Fibroblast of gingiva (primary cell): ENCODE results near the gene EPO.
A peak's percentile ranks its signal among the peaks of the same experiment; 100 is the strongest.

Experiments used
- DNase-seq: peaks from one replicate; pipeline ENCODE4 v3.0.0-alpha.2; 2011; ENCODE audit warnings: low read depth

Gene EPO

DNA sequence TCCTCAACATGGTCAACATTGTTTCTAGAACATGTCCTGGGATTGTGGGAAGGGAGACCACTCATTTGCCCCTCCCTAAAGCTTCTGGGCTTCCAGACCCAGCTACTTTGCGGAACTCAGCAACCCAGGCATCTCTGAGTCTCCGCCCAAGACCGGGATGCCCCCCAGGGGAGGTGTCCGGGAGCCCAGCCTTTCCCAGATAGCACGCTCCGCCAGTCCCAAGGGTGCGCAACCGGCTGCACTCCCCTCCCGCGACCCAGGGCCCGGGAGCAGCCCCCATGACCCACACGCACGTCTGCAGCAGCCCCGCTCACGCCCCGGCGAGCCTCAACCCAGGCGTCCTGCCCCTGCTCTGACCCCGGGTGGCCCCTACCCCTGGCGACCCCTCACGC, at the start of gene EPO:
Gene EPO (plus strand): TSS at position 190 of the 392 bp plus-strand sequence. CDS start 513 bp downstream, outside the sequence.
- DNase-seq: no peak

- no peak for DNase-seq
Observed at GRCh38 chr7:100671353-100672327, 48.6 kb upstream of the EPO start.

DNA sequence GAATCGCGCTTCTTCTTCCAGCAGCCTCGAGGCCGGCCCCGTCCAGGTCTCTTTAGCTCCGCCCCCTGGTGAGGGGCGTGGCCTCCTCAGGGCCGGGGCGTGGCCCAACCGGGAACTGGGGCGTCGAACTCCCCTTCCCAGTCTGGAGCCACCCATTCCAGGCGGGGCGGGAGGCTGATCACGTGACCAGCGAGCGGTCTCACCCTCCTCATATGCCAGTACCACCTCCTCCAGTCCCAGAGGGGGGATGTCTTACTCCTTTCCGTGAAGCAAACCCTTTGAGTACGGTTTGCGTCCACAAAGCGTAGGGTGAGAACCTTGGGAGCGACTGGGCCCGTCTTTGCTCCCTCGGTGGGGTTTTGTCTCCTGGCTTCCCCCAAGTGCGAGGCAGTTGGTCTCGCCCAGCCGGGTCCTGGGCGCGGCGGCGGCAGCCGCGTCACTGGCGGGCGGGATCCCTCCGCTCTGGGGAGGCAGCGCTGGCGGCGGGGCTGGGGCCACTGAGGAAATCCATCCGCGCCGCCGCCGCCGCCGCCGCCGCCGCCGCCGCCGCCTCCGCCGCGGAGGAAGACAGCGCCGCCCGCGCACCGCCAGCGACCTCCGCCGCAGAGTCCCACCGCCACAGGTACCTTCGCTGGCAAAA, 46.8 kb upstream of the EPO start, which contains the start of gene GNB2:
Gene GNB2 (plus strand): TSS at position 439 of the 640 bp plus-strand sequence. CDS start 2,526 bp downstream, outside the sequence.
- peak; percentile 99 for DNase-seq

GRCh38 chr7:100673942-100674410, 46.3 kb upstream of the EPO start:
- peak; percentile 36 for DNase-seq

DNA sequence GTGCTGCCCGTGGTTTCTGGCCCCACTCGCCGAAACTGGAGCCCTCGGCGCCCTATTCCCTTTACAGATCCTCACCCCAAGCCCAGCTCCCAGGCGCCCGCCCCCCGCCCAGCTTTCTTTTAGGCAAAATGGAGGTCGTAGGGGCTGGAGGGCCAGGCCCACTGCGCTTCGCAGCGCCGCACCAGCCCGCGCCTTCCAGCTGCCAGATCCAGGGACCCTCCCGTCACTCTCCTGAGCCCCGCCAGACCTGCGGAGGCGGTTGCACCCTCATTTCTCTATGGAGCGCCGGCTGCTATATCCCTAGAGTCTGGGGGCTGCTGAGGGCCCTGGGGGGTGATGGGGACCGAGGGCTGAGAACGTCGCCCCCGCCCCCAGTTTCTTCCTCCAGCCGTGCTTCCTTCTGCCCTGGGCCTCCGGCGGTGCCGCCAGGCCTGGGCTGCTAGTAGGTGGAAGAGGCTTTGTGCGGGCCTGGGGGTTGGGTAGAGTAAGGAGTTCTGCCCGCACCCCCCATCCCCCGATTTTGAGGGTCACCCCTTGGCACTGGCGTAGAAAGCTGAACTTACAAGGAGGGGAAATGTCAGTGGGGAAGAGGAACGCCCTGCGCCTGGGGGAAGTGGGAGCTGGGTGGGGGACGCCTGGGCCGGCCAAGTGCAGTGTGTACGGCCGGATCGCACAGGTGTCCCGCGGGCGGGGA, 45.7 kb upstream of the EPO start:
- DNase-seq: no peak

- DNase-seq: no peak
Observed at GRCh38 chr7:100675105-100675451, 45.2 kb upstream of the EPO start.

GRCh38 chr7:100675581-100676350, 44.5 kb upstream of the EPO start:
- peak; percentile 68 for DNase-seq

DNA sequence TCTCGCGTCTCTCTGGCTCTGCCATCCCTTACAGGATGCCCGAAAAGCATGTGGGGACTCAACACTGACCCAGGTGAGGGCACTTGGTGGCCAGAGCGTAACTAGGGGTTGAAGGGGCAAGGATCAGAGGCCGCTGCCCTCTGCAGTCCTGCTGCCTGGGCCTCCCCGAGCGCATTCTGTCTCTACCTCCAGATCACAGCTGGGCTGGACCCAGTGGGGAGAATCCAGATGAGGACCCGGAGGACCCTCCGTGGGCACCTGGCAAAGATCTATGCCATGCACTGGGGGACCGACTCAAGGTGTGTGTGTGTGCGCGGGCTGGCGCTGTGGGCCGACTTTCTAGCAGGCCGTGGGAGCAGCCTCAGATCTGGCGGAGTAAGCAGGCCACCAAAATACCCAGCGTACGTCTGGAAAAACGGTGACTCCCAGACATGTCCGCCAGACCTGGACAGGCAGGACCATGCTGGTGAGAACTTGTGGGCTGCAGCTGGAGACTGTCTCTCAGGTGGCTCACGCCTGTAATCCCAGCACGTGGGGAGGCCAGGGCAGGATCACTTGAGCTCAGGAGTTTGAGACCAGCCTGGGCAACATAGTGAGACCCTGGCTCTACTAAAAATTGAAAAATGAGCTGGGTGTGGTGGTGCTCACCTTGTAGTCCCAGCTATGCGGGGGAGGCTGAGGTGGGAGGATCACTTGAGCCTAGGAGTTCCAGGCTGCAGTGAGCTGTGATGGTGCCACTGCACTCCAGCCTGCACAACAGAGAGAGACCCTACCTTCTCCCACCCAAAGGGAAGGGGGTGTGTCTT, 43.6 kb upstream of the EPO start:
- no peak for DNase-seq

GRCh38 chr7:100677308-100678267, 42.7 kb upstream of the EPO start:
- no peak for DNase-seq

GRCh38 chr7:100678291-100678984, 41.8 kb upstream of the EPO start:
- no peak for DNase-seq

GRCh38 chr7:100679129-100679926, 40.9 kb upstream of the EPO start:
- no peak for DNase-seq

DNA sequence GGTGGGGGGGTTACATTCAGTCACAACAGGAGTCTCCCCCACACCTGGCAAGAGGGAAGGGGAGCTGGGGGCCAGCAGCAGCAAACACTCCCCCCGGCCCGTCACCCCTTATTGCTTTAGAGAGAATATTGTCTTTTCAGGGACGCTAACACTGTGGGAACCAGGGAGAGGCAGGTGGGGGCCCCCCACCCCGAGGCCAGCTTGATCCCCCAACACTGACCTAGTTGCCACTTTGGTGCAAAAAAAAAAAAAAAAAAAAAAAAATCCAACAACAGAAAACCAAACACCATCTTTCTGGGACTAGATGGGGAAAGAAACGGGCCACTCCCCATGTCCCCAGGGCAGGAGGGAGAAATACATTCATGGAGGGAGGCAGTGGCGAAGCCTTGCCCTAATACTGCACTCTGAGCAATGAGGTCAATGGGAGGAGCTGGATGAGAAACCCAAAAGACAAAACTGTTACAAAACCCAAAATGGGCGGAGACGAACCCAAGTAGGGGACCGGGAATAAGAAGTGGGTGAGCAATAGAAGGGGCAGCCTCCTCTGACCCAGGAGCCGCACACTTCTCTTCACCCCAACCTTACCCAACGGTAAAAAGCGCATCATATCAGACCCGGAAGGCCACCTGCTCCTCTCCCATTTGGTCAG, 40.2 kb upstream of the EPO start:
- DNase-seq: peak; percentile 81

DNA sequence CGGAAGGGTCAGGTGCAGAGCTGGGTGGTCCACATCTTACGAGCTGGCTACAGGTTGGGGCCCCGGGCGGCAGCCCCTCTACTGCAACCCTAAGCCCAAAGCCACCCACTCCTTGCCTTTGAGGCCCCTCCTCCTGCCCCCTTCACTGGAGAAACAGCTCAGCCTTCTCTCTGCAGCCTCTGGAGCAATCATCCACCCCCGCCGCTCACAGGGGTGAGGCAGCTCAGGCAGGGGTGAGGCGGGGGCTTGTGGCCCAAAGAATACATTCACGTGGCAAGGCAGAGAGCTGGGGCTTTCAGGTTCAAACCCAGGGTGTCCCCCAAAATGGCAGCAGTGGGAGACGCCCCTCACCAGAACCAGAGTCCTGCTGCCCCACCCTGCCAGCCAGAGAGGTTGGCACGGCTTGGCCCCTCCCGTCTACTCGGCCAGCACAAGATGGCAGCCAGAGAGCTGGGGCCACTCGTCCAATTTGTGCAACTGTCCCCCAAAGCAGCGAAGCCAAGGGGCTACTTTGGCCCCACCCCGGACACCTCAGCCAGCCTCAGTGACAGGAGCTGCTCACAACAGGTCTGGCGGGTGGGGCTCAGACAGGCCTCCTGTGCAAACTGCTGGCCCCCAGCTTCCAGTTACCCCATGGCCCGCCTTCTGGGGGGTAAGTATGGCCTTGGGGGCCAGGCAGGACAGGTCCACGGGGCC, 39.5 kb upstream of the EPO start:
- DNase-seq: no peak

DNA sequence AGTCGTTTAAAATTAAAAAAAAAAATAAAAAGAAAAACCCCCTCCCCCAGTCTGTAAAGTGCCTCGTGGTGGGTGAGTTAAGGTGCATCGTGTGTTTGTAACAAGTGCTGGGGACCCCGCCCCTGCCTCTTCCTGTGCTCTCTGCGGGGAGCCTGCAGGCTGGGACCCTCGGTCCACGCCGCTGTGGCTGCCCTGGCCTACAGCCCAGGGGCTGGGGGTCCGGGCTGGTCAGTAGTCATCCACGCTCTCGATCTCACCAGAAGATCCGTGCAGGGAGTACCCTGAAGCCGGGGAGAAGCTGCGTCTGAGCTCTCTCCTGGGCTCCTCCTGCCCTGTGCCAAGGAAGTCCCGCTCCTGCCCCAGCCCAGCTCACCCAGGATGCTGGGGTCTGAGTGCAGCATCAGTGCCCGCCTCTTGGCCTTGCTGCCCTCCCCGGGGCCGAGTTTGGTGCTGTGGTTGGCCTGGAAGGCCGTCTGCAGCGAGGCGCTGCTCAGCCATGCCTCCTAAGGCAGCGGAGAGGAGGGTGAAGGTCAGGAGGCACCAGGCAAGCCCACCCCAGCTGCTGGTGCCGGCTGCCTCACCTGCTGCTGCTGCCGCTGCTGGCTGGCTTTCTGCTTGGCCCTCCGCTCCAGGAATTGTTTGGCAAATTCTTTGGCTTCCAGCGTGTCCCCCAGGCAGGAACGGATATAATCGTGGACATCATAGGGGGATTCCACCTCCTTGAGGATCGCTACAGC, 38.6 kb upstream of the EPO start:
- no peak for DNase-seq

GRCh38 chr7:100682228-100682741, 38.0 kb upstream of the EPO start:
- no peak for DNase-seq
